PC-9 (cell line): Measurements from ENCODE around the gene DBF4B.

Experiments
- EZH2 ChIP-seq: fragments of 200-600 bp; sonication (generic); IDR thresholded peaks from 2 replicates; pipeline ENCODE4 v1.8.0; 2017; ENCODE audit warnings: antibody characterized with exemption, low read depth
- TF ChIP-seq, protein P1 (sequence below): fragments of 200-600 bp; sonication (generic); conservative IDR thresholded peaks from 2 replicates; pipeline ENCODE4 v1.6.1; 2017; ENCODE audit warnings: mixed run types, antibody characterized with exemption, mild to moderate bottlenecking, moderate library complexity

- TF ChIP-seq, protein P1, sequence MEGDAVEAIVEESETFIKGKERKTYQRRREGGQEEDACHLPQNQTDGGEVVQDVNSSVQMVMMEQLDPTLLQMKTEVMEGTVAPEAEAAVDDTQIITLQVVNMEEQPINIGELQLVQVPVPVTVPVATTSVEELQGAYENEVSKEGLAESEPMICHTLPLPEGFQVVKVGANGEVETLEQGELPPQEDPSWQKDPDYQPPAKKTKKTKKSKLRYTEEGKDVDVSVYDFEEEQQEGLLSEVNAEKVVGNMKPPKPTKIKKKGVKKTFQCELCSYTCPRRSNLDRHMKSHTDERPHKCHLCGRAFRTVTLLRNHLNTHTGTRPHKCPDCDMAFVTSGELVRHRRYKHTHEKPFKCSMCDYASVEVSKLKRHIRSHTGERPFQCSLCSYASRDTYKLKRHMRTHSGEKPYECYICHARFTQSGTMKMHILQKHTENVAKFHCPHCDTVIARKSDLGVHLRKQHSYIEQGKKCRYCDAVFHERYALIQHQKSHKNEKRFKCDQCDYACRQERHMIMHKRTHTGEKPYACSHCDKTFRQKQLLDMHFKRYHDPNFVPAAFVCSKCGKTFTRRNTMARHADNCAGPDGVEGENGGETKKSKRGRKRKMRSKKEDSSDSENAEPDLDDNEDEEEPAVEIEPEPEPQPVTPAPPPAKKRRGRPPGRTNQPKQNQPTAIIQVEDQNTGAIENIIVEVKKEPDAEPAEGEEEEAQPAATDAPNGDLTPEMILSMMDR: no peak
- no peak for TF ChIP-seq EZH2
Observed at GRCh38 chr17:44781551-44782325, 73.3 kb downstream of the DBF4B start.
